Nephron (organoid): Measurements from ENCODE around the gene MAML3.

Experiments used
- H3K27ac Mint-ChIP-seq, 3 experiments: 2 replicates each; pipeline ENCODE4 v1.8.0; 2020; ENCODE audit warnings: mixed read lengths in 3 of 3, mild to moderate bottlenecking in 2 of 3, moderate library complexity in 1 of 3
- H3K27me3 Mint-ChIP-seq: 2 replicates; pipeline ENCODE4 v1.8.0; 2021; ENCODE audit warnings: low read depth, mild to moderate bottlenecking, moderate library complexity, mixed read lengths
- H3K36me3 Mint-ChIP-seq: 2 replicates; pipeline ENCODE4 v1.8.0; 2020; ENCODE audit warnings: low read depth, mixed read lengths
- H3K4me1 Mint-ChIP-seq: 2 replicates; pipeline ENCODE4 v1.8.0; 2020; ENCODE audit warnings: mixed read lengths
- H3K4me3 Mint-ChIP-seq, 3 experiments: 2 replicates each; pipeline ENCODE4 v1.8.0; 2020; ENCODE audit warnings: mild to moderate bottlenecking in 3 of 3, mixed read lengths in 3 of 3, moderate library complexity in 2 of 3
- H3K9me3 Mint-ChIP-seq: 2 replicates; pipeline ENCODE4 v1.8.0; 2020; ENCODE audit warnings: mixed read lengths
- TF ChIP-seq, protein P1 (sequence below), 3 experiments: fragments of 200-600 bp; sonication (generic); IDR thresholded peaks; one replicate each; pipeline ENCODE4 v1.5.0; 2021; ENCODE audit warnings: antibody characterized with exemption in 3 of 3; ENCODE audit not compliant: unreplicated experiment in 3 of 3

The MAML3 gene

GRCh38 chr4:139878050-139878449 lies 275.9 kb downstream of the MAML3 start:
- H3K4me3 Mint-ChIP-seq = no peak overlapping the region
- TF ChIP-seq, protein P1, sequence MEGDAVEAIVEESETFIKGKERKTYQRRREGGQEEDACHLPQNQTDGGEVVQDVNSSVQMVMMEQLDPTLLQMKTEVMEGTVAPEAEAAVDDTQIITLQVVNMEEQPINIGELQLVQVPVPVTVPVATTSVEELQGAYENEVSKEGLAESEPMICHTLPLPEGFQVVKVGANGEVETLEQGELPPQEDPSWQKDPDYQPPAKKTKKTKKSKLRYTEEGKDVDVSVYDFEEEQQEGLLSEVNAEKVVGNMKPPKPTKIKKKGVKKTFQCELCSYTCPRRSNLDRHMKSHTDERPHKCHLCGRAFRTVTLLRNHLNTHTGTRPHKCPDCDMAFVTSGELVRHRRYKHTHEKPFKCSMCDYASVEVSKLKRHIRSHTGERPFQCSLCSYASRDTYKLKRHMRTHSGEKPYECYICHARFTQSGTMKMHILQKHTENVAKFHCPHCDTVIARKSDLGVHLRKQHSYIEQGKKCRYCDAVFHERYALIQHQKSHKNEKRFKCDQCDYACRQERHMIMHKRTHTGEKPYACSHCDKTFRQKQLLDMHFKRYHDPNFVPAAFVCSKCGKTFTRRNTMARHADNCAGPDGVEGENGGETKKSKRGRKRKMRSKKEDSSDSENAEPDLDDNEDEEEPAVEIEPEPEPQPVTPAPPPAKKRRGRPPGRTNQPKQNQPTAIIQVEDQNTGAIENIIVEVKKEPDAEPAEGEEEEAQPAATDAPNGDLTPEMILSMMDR (IDR thresholded peaks at IDR 0.05; ENCODE audit: unreplicated experiment in 3 of 3) = no peak
- no peaks in the 10 kb centered on the region for H3K27me3 Mint-ChIP-seq
- H3K9me3 Mint-ChIP-seq = no peaks in the 10 kb centered on the region
- peaks cover 14% of the 10 kb centered on the region for H3K36me3 Mint-ChIP-seq
- H3K27ac Mint-ChIP-seq = no peak overlapping the region
- peaks cover 25% of the 10 kb centered on the region for H3K4me1 Mint-ChIP-seq

DNA sequence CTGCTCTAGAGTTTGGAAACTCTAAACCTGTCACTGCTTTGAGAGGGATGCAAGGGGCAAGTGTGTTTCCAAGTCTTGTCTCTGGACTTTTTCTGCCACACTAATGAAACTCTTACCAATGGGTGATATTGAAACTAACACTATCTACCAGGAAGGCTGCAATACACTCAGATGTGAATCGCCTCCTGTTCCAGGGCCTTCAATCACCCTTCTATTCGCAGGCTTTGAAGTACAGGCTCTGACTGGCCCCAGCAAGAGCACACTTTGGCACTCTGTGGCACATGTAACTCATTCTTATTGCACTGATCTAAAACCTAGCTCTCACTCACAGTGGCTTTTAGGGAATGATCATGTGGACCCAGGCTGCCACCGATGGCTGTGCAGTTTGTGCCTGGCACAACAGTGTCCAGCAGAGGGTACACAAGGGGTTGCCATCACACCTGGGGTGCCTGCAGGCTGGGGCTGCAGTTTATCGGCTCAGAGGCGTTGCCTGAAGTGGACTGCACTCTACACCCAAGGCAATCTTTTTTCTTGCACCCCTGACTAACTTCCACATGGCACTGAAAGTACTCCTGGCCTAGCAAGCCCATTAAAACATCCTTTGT lies 277.5 kb downstream of the MAML3 start:
- TF ChIP-seq, protein P1 (IDR thresholded peaks at IDR 0.05; ENCODE audit: unreplicated experiment in 3 of 3) = no peak
- Mint-ChIP-seq H3K27me3 (no peaks in the 10 kb centered on the region), H3K4me3 (no peak overlapping the region), H3K27ac (peak overlapping the region; percentile 4 to 30 (median 28)), H3K9me3 (no peaks in the 10 kb centered on the region), H3K4me1 (peaks cover 30% of the 10 kb centered on the region), H3K36me3 (peaks cover 7% of the 10 kb centered on the region)

DNA sequence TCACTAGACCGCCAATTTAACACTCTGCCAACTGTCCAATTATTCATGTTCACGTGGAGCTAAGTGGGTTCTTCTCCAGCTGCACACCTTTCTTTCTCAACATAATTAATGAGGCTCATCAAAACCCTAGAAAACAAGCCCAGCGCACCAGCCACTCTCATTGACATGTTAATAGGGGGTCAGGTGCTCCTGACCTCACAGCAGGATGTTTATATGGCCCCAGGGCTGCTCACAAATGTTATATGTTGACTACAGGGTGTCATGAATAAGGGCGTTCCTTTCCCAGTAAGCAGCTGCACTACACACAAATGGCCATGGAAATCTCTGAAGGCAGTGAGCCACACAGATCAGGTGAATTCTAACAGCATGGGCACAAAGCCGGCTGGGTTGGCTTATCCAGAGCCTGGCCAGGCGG lies 278.6 kb downstream of the MAML3 start:
- TF ChIP-seq, protein P1 (IDR thresholded peaks at IDR 0.05; ENCODE audit: unreplicated experiment in 3 of 3) = no peak
- H3K4me1 Mint-ChIP-seq = peaks cover 30% of the 10 kb centered on the region
- H3K9me3 Mint-ChIP-seq = no peaks in the 10 kb centered on the region
- H3K27me3 Mint-ChIP-seq = no peaks in the 10 kb centered on the region
- peak overlapping the region; percentile 69 to 76 (median 76) for H3K27ac Mint-ChIP-seq
- peaks cover 3% of the 10 kb centered on the region for H3K36me3 Mint-ChIP-seq
- no peak overlapping the region for H3K4me3 Mint-ChIP-seq

GRCh38 chr4:139873111-139873860 lies 280.7 kb downstream of the MAML3 start:
- Mint-ChIP-seq H3K36me3 (peaks cover 3% of the 10 kb centered on the region), H3K9me3 (no peaks in the 10 kb centered on the region), H3K4me1 (peaks cover 33% of the 10 kb centered on the region), H3K27me3 (no peaks in the 10 kb centered on the region), H3K27ac (no peak overlapping the region), H3K4me3 (no peak overlapping the region)
- TF ChIP-seq, protein P1 (IDR thresholded peaks at IDR 0.05; ENCODE audit: unreplicated experiment in 3 of 3) = no peak

DNA sequence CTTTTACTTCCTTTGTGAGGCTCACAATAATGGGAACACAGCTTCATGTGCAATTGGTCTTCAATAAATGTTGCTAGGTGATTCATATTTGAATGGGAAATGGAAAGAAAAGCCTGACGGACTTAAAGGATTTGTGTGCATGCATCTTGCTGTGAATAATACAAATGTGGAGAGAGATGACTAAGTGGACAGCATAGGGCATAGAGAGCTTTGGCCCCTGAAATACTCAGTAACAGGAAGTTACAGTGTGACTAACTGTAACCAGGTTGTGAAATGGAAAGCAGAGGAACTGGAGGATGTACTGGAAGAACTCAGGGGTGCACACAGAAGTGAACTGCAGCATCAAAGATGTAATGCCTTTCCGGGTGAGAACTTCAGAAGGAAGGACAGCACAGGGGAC lies 281.7 kb downstream of the MAML3 start:
- TF ChIP-seq, protein P1 (IDR thresholded peaks at IDR 0.05; ENCODE audit: unreplicated experiment in 3 of 3) = no peak
- Mint-ChIP-seq H3K4me3 (no peak overlapping the region), H3K4me1 (peaks cover 34% of the 10 kb centered on the region), H3K27ac (peak overlapping the region; percentile 7 to 75 (median 22)), H3K36me3 (peaks cover 3% of the 10 kb centered on the region), H3K9me3 (no peaks in the 10 kb centered on the region), H3K27me3 (no peaks in the 10 kb centered on the region)
